ENCODE data around the gene OGG1. TPM values are rescaled to one million over a fixed set of nuclear protein-coding genes. Genes with fewer than 3 reads are reported as not detected.

OGG1 gene
- polyA plus RNA-seq, 1 donor from 2014 or later = 34.4 TPM

- H3K4me2 ChIP-seq (ENCODE audit: low read length) = peak overlapping the region; percentile 77
- H3K27me3 ChIP-seq (ENCODE audit: insufficient read depth, low read depth, low read length) = no peaks in the 10 kb centered on the region
- peak overlapping the region; percentile 89 for H3K4me3 ChIP-seq (ENCODE audit: low read length)
- peaks cover 18% of the 10 kb centered on the region for H3K79me2 ChIP-seq (replicated peaks; ENCODE audit: insufficient read depth, low read length)
- peak overlapping the region; percentile 80 for H3K9ac ChIP-seq (ENCODE audit: low read length)
- H3K9me2 ChIP-seq (ENCODE audit: insufficient read depth, low read length) = no peaks in the 10 kb centered on the region
- H4K20me1 ChIP-seq (ENCODE audit: insufficient read depth) = no peaks in the 10 kb centered on the region
- H3F3A ChIP-seq (ENCODE audit: insufficient read depth, low read length, poor library complexity, severe bottlenecking) = peaks cover 4% of the 10 kb centered on the region
- TF ChIP-seq EP300 (conservative IDR thresholded peaks at IDR 0.05; ENCODE audit: poor library complexity, severe bottlenecking) = no peak
- no peak for TF ChIP-seq MXI1 (conservative IDR thresholded peaks at IDR 0.05; ENCODE audit: poor library complexity, severe bottlenecking)
- TF ChIP-seq, protein P1, sequence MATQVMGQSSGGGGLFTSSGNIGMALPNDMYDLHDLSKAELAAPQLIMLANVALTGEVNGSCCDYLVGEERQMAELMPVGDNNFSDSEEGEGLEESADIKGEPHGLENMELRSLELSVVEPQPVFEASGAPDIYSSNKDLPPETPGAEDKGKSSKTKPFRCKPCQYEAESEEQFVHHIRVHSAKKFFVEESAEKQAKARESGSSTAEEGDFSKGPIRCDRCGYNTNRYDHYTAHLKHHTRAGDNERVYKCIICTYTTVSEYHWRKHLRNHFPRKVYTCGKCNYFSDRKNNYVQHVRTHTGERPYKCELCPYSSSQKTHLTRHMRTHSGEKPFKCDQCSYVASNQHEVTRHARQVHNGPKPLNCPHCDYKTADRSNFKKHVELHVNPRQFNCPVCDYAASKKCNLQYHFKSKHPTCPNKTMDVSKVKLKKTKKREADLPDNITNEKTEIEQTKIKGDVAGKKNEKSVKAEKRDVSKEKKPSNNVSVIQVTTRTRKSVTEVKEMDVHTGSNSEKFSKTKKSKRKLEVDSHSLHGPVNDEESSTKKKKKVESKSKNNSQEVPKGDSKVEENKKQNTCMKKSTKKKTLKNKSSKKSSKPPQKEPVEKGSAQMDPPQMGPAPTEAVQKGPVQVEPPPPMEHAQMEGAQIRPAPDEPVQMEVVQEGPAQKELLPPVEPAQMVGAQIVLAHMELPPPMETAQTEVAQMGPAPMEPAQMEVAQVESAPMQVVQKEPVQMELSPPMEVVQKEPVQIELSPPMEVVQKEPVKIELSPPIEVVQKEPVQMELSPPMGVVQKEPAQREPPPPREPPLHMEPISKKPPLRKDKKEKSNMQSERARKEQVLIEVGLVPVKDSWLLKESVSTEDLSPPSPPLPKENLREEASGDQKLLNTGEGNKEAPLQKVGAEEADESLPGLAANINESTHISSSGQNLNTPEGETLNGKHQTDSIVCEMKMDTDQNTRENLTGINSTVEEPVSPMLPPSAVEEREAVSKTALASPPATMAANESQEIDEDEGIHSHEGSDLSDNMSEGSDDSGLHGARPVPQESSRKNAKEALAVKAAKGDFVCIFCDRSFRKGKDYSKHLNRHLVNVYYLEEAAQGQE (IDR thresholded peaks at IDR 0.05; ENCODE audit: borderline replicate concordance) = no peak
- peaks cover 4% of the 10 kb centered on the region for H3K36me3 ChIP-seq (ENCODE audit: insufficient read depth, low read length)
- peak overlapping the region; percentile 65 for H2AFZ ChIP-seq (ENCODE audit: low read depth, low read length)
- peak overlapping the region; percentile 85 for H3K27ac ChIP-seq (ENCODE audit: low read length)
- no peaks in the 10 kb centered on the region for H3K9me3 ChIP-seq (ENCODE audit: low read length)
Measured at GRCh38 chr3:9750556-9751411, 1.0 kb downstream of the OGG1 start.

DNA sequence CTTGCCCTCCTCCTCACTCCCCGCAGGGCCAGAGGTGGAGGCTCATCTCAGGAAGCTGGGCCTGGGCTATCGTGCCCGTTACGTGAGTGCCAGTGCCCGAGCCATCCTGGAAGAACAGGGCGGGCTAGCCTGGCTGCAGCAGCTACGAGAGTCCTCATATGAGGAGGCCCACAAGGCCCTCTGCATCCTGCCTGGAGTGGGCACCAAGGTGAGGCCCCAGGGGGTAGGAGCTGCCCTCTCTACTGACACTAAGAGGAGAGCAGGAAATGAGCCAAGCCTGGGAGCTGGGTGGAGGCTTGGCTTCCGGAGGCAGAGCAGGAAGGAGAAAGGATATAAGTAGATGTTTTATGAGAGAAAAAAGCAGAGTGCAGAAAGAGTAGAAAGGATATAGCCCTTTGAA is 4.9 kb downstream of the OGG1 start:
- no peak overlapping the region for H3K4me3 ChIP-seq (ENCODE audit: low read length)
- no peaks in the 10 kb centered on the region for H3K27me3 ChIP-seq (ENCODE audit: insufficient read depth, low read depth, low read length)
- H3K36me3 ChIP-seq (ENCODE audit: insufficient read depth, low read length) = peaks cover 4% of the 10 kb centered on the region
- no peaks in the 10 kb centered on the region for H4K20me1 ChIP-seq (ENCODE audit: insufficient read depth)
- peaks cover 18% of the 10 kb centered on the region for H3K79me2 ChIP-seq (replicated peaks; ENCODE audit: insufficient read depth, low read length)
- H3K27ac ChIP-seq (ENCODE audit: low read length) = no peak overlapping the region
- H3K9me3 ChIP-seq (ENCODE audit: low read length) = no peaks in the 10 kb centered on the region
- H3F3A ChIP-seq (ENCODE audit: insufficient read depth, low read length, poor library complexity, severe bottlenecking) = no peaks in the 10 kb centered on the region
- H3K9me2 ChIP-seq (ENCODE audit: insufficient read depth, low read length) = no peaks in the 10 kb centered on the region
- TF ChIP-seq EZH2 (IDR thresholded peaks at IDR 0.05; ENCODE audit: borderline replicate concordance, insufficient read depth, low read length, poor library complexity, severe bottlenecking) (no peak), MXI1 (conservative IDR thresholded peaks at IDR 0.05; ENCODE audit: poor library complexity, severe bottlenecking) (no peak), RAD21 (conservative IDR thresholded peaks at IDR 0.05) (no peak), POLR2AphosphoS5 (IDR thresholded peaks at IDR 0.05) (no peak), EP300 (conservative IDR thresholded peaks at IDR 0.05; ENCODE audit: poor library complexity, severe bottlenecking) (no peak), SMC3 (conservative IDR thresholded peaks at IDR 0.05; ENCODE audit: poor library complexity) (no peak), TAF1 (IDR thresholded peaks at IDR 0.05; ENCODE audit: low read depth) (no peak)
- TF ChIP-seq, protein P1 (IDR thresholded peaks at IDR 0.05; ENCODE audit: borderline replicate concordance) = no peak
- H2AFZ ChIP-seq (ENCODE audit: low read depth, low read length) = no peak overlapping the region
- H3K4me2 ChIP-seq (ENCODE audit: low read length) = no peak overlapping the region
- H3K9ac ChIP-seq (ENCODE audit: low read length) = no peak overlapping the region
